ENCODE data around the gene ZNF75A.

- TF ChIP-seq CTCF (optimal IDR thresholded peaks at IDR 0.05 in 1 of 3, IDR thresholded peaks at IDR 0.05 in 1 of 3, conservative IDR thresholded peaks at IDR 0.05 in 1 of 3; ENCODE audit: extremely low read depth in 1 of 3, insufficient read depth in 2 of 3, low read length in 3 of 3) (no peak), EZH2 (IDR thresholded peaks at IDR 0.05; ENCODE audit: low read length) (no peak)
Measured at GRCh38 chr16:3355589-3355988, 50.3 kb downstream of the ZNF75A start, which contains the start of gene OR2C1.

All from keratinocyte (primary cell).